ENCODE results near the gene ADSL. TPM values are rescaled to one million over a fixed set of nuclear protein-coding genes. Genes with fewer than 3 reads are reported as not detected.
"Not testable (repeated sequence)": the region's sequence is repeated elsewhere in the genome, so short reads cannot be mapped to it uniquely, and the experiment has no call there.

The ADSL gene
- total RNA-seq, result 100 to 1,000 TPM; 109 to 118 TPM

GRCh38 chr22:40346185-40347118 is at the start of gene ADSL:
TSS of gene ADSL (plus strand) at chr22:40346500. CDS start at chr22:40346559, 59 bp downstream.
- Mint-ChIP-seq H3K4me3 (peak within 1 kb of the TSS; percentile 94), H3K9me3 (ENCODE audit: insufficient read depth) (no peaks in the 10 kb centered on the region), H3K4me1 (ENCODE audit: low read depth) (peaks cover 52% of the 10 kb centered on the region), H3K27me3 (ENCODE audit: low read depth) (no peaks in the 10 kb centered on the region), H3K36me3 (ENCODE audit: low read depth) (peaks cover 29% of the 10 kb centered on the region), H3K27ac (peak within 1 kb of the TSS; percentile 97)
- CTCF ChIA-PET, result interaction anchor here (0.9 to 4.2 kb wide), 26 partner anchors 11 to 818 kb away, joined by 3 to 38 read pairs (median 12); no protein-coding TSS in a partner anchor
- DNase-seq (peak; percentile 90), ATAC-seq (peak; percentile 91)
- POLR2A ChIA-PET, result interaction anchor here (0.8 to 5.0 kb wide), 12 partner anchors 12 to 301 kb away, joined by 3 to 49 read pairs (median 5); partner anchors contain the start of gene TNRC6B

DNA sequence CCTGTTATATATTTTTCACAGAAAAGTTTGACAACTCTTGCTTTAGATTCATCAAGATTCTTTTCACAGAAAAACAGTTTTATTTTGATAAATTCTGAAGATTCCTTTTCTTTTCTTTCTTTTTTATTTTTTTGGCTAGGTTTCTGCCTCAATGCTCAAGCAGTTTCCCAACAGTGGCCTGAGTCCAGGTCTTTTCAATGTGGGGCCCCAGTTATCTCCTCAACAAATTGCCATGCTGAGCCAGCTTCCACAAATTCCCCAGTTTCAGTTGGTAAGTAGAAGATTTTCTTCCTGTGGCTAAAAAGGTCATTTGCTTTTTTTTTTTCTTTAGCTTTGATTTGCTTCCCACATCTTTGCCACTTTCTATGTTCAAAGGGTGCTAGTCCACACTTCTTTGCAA is 46.0 kb upstream of the ADSL start:
- Mint-ChIP-seq H3K27ac (peak overlapping the region; percentile 49), H3K36me3 (ENCODE audit: low read depth) (peaks cover 50% of the 10 kb centered on the region), H3K9me3 (ENCODE audit: insufficient read depth) (no peaks in the 10 kb centered on the region), H3K4me1 (ENCODE audit: low read depth) (peaks cover 20% of the 10 kb centered on the region), H3K4me3 (no peak overlapping the region), H3K27me3 (ENCODE audit: low read depth) (no peaks in the 10 kb centered on the region)
- ChIA-PET CTCF (interaction anchor here (3.0 kb wide), 1 partner anchor 47 kb away, joined by 13 read pairs; the partner anchor contains the start of gene ADSL), POLR2A (interaction anchor here (1.6 kb wide), 1 partner anchor 61 kb away, joined by 3 read pairs; no protein-coding TSS in a partner anchor)
- DNase-seq (no peak), ATAC-seq (no peak)

DNA sequence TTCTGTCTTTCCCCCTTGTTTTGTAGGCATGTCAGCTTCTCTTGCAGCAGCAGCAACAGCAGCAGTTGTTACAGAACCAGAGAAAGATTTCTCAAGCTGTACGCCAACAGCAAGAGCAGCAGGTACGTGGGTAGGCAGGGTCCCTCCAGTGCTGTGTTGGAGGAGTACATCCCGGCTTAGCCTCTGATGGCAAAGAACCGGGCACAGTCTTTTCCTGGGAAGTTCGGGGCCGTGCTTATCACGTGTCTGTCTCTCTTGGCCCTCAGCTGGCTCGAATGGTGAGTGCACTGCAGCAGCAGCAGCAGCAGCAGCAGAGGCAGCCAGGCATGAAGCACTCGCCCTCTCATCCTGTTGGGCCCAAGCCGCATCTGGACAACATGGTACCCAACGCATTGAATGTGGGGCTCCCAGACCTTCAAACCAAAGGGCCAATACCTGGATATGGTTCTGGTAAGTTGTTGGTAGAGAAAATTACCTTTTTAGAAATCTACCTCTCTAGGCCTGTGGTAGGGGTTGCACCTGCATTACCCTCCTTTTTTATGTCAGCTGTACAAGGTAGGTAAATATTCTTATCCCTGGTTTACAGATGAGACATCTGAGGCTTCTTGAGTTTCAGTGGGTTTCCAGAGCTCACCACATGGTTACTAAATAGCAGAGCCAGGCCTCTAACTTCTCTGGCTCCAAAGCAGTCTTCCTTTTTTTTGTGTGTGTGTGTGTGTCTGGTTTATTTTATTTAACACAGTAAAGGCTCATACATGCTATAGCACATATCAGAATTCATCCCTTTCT is 45.2 kb upstream of the ADSL start:
- no peaks in the 10 kb centered on the region for H3K27me3 Mint-ChIP-seq (ENCODE audit: low read depth)
- H3K4me1 Mint-ChIP-seq (ENCODE audit: low read depth), result peaks cover 20% of the 10 kb centered on the region
- no peaks in the 10 kb centered on the region for H3K9me3 Mint-ChIP-seq (ENCODE audit: insufficient read depth)
- H3K4me3 Mint-ChIP-seq, result no peak overlapping the region
- H3K27ac Mint-ChIP-seq, result peak overlapping the region; percentile 39
- ChIA-PET CTCF (interaction anchor here (1.0 to 3.0 kb wide), 3 partner anchors 11 to 46 kb away, joined by 3 to 13 read pairs (median 4); partner anchors contain the start of gene ADSL), POLR2A (no interaction called here)
- no peak for DNase-seq
- peaks cover 45% of the 10 kb centered on the region for H3K36me3 Mint-ChIP-seq (ENCODE audit: low read depth)
- ATAC-seq, result peak; percentile 71

DNA sequence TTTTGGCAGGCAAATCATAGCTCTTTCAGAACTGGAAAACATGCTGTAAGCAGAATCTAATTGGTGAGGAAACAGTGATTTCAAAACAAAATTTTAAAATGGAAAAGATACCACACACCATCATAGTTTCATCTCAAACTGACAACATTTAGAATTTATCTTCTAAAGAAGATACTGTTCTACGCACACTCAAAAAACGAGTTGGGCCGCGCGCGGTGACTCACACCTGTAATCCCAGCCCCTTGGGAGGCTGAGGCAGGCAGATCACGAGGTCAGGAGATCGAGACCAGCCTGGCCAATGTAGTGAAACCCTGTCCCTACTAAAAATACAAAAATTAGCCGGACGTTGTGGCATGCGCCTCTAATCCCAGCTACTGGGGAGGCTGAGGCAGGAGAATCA is 44.2 kb upstream of the ADSL start:
- Mint-ChIP-seq H3K27me3 (ENCODE audit: low read depth) (no peaks in the 10 kb centered on the region), H3K4me3 (no peak overlapping the region), H3K9me3 (ENCODE audit: insufficient read depth) (no peaks in the 10 kb centered on the region), H3K27ac (no peak overlapping the region), H3K36me3 (ENCODE audit: low read depth) (peaks cover 38% of the 10 kb centered on the region), H3K4me1 (ENCODE audit: low read depth) (peaks cover 20% of the 10 kb centered on the region)
- no peak for ATAC-seq
- ChIA-PET CTCF (interaction anchor here (1.6 kb wide), 1 partner anchor 12 kb away, joined by 4 read pairs; no protein-coding TSS in a partner anchor), POLR2A (no interaction called here)
- no peak for DNase-seq

DNA sequence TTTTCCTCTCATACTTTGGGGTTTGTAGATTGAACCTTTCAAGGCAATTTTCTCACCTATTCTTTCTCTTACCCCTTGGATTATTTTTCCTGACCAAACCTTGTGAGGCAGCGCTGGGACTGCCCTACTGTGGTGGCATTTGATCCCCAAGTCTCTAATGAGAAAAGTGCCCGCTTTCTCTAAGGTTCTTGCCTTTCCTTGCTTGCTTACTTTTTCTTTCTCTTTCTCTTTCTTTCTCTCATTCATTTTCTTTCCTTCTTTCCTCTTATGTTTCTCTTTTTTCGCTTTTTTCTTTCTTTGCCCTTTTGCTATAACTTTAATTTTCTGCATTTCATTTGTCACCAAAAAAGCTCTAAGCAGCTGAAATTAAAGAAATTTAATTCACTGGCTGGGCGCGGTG is 40.7 kb upstream of the ADSL start:
- DNase-seq, result no peak
- Mint-ChIP-seq H3K9me3 (ENCODE audit: insufficient read depth) (no peaks in the 10 kb centered on the region), H3K4me3 (no peak overlapping the region), H3K27ac (peak overlapping the region; percentile 44), H3K36me3 (ENCODE audit: low read depth) (peaks cover 56% of the 10 kb centered on the region), H3K27me3 (ENCODE audit: low read depth) (no peaks in the 10 kb centered on the region), H3K4me1 (ENCODE audit: low read depth) (peaks cover 38% of the 10 kb centered on the region)
- ChIA-PET CTCF (no interaction called here), POLR2A (no interaction called here)
- ATAC-seq, result no peak

DNA sequence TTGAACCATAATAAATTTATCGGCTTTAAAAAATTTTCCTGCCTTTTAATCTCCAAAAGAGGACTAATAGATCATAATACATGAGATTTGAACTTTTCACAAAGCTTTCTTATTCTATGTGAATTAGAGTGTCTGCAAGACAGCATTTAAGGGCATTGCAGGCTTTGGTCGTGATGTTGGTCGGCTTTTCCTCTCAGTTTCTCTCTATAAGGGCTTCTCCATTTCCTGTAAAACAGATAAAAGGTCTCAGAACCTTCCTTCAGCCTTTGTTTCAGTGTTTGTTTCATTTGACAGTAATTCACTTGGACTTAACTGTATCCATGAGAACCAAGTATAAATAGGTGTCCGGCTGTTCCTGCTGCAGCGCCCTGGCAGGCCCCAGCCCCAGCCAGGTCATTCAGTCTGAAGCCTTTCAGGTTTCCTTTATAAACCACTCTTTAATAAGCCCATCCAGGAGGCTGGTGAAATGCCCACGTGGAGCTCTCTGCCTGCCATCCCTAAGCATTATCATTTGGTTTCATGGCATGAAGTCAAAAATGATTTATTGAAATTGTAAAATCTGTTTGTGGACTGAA is 37.2 kb upstream of the ADSL start:
- H3K27ac Mint-ChIP-seq, result peak overlapping the region; percentile 80

GRCh38 chr22:40309631-40310030 is 36.7 kb upstream of the ADSL start:
- no peak for ATAC-seq
- Mint-ChIP-seq H3K27me3 (ENCODE audit: low read depth) (no peaks in the 10 kb centered on the region), H3K36me3 (ENCODE audit: low read depth) (peaks cover 71% of the 10 kb centered on the region), H3K27ac (no peak overlapping the region), H3K4me1 (ENCODE audit: low read depth) (peaks cover 28% of the 10 kb centered on the region), H3K4me3 (no peak overlapping the region), H3K9me3 (ENCODE audit: insufficient read depth) (no peaks in the 10 kb centered on the region)
- POLR2A ChIA-PET, result interaction anchor here (0.9 to 1.1 kb wide), 2 partner anchors 15 to 42 kb away, joined by 3 to 5 read pairs; no protein-coding TSS in a partner anchor
- CTCF ChIA-PET, result interaction anchor here (1.9 to 3.5 kb wide), 2 partner anchors 8 to 38 kb away, joined by 4 to 25 read pairs; no protein-coding TSS in a partner anchor
- no peak for DNase-seq

More for the DNA sequence above, 37.2 kb upstream of the ADSL start:
- ATAC-seq (peak; percentile 30), DNase-seq (no peak)
- Mint-ChIP-seq H3K4me1 (ENCODE audit: low read depth) (peaks cover 28% of the 10 kb centered on the region), H3K9me3 (ENCODE audit: insufficient read depth) (no peaks in the 10 kb centered on the region), H3K36me3 (ENCODE audit: low read depth) (peaks cover 68% of the 10 kb centered on the region), H3K4me3 (no peak overlapping the region), H3K27me3 (ENCODE audit: low read depth) (no peaks in the 10 kb centered on the region)
- CTCF ChIA-PET, result interaction anchor here (1.2 to 3.5 kb wide), 3 partner anchors 8 to 39 kb away, joined by 3 to 25 read pairs (median 4); no protein-coding TSS in a partner anchor
- POLR2A ChIA-PET, result interaction anchor here (0.9 kb wide), 1 partner anchor 42 kb away, joined by 3 read pairs; no protein-coding TSS in a partner anchor

GRCh38 chr22:40310081-40310767 is 36.1 kb upstream of the ADSL start:
- H3K27ac Mint-ChIP-seq, result no peak overlapping the region
- H3K4me3 Mint-ChIP-seq, result no peak overlapping the region
- peaks cover 74% of the 10 kb centered on the region for H3K36me3 Mint-ChIP-seq (ENCODE audit: low read depth)
- DNase-seq (no peak), ATAC-seq (no peak)
- H3K9me3 Mint-ChIP-seq (ENCODE audit: insufficient read depth), result no peaks in the 10 kb centered on the region
- CTCF ChIA-PET, result interaction anchor here (3.5 kb wide), 1 partner anchor 37 kb away, joined by 25 read pairs; no protein-coding TSS in a partner anchor
- POLR2A ChIA-PET, result interaction anchor here (0.9 to 1.1 kb wide), 2 partner anchors 14 to 41 kb away, joined by 3 to 5 read pairs; no protein-coding TSS in a partner anchor
- H3K4me1 Mint-ChIP-seq (ENCODE audit: low read depth), result peaks cover 28% of the 10 kb centered on the region
- H3K27me3 Mint-ChIP-seq (ENCODE audit: low read depth), result no peaks in the 10 kb centered on the region

- Mint-ChIP-seq H3K27me3 (ENCODE audit: low read depth) (no peaks in the 10 kb centered on the region), H3K27ac (no peak overlapping the region), H3K36me3 (ENCODE audit: low read depth) (peaks cover 78% of the 10 kb centered on the region), H3K4me1 (ENCODE audit: low read depth) (peaks cover 28% of the 10 kb centered on the region), H3K9me3 (ENCODE audit: insufficient read depth) (no peaks in the 10 kb centered on the region), H3K4me3 (no peak overlapping the region)
- ATAC-seq (no peak), DNase-seq (no peak)
- ChIA-PET POLR2A (no interaction called here), CTCF (no interaction called here)
Measured at GRCh38 chr22:40310768-40311120, 35.6 kb upstream of the ADSL start.

DNA sequence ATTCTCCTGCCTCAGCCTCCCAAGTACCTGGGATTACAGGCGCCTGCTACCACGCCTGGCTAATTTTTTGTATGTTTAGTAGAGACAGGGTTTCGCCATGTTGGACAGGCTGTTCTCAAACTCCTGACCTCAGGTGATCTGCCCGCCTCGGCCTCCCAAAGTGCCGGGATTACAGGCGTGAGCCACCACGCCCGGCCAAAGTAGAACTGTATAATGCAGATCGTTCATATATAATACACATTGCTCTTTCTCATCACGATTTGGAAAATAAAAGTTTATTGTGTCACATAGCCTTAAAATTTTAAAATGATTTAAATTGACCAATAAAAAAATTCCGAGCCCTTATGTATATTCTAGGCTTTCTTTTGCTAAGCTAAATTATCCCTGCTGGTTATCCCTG is 34.7 kb upstream of the ADSL start:
- CTCF ChIA-PET; H3K4me3 Mint-ChIP-seq; DNase-seq; ATAC-seq; H3K9me3 Mint-ChIP-seq (ENCODE audit: insufficient read depth); H3K27ac Mint-ChIP-seq; H3K27me3 Mint-ChIP-seq (ENCODE audit: low read depth); POLR2A ChIA-PET: not testable (repeated sequence)
- Mint-ChIP-seq H3K4me1 (ENCODE audit: low read depth) (peaks cover 28% of the 10 kb centered on the region), H3K36me3 (ENCODE audit: low read depth) (peaks cover 84% of the 10 kb centered on the region)

DNA sequence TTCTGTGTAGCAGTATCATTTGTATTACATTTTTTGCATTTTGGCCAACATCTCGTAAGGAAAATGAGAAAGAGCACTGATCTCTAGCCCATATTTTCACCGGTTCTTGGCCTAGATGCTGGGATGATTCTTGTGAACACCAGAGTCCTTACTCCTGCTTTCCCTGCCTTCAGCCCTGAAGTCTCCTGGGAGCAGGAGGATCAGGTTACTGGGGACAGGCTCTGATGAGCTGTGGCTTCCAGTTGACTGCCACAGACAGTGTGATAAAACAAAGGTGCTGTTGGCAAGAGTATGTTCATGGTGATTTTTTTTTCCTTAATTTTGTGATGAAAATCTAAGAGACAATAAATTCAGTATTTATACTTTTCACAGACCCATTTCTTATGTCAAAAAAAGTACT is 34.2 kb upstream of the ADSL start:
- DNase-seq, result no peak
- peaks cover 28% of the 10 kb centered on the region for H3K4me1 Mint-ChIP-seq (ENCODE audit: low read depth)
- no peaks in the 10 kb centered on the region for H3K9me3 Mint-ChIP-seq (ENCODE audit: insufficient read depth)
- no peak for ATAC-seq
- H3K27ac Mint-ChIP-seq, result no peak overlapping the region
- ChIA-PET CTCF (interaction anchor here (2.6 kb wide), 1 partner anchor 36 kb away, joined by 7 read pairs; no protein-coding TSS in a partner anchor), POLR2A (no interaction called here)
- H3K4me3 Mint-ChIP-seq, result no peak overlapping the region
- H3K27me3 Mint-ChIP-seq (ENCODE audit: low read depth), result no peaks in the 10 kb centered on the region
- H3K36me3 Mint-ChIP-seq (ENCODE audit: low read depth), result peaks cover 88% of the 10 kb centered on the region

All from activated CD8-positive, alpha-beta T cell treated with anti-CD3 and anti-CD28 coated beads, Interleukin-2, amount 10 ng/mL, durations not matched to agents 7 days and 5 days (primary cell).